GM12891 (cell line): ENCODE data around the gene CFDP1.

Experiments used
- POLR2A ChIP-seq: IDR thresholded peaks from 2 replicates; pipeline ENCODE4 v1.6.1; 2011; ENCODE audit warnings: low read depth, low read length, control low read depth
- POU2F2 ChIP-seq: IDR thresholded peaks from 2 replicates; pipeline ENCODE4 v1.6.1; 2011; ENCODE audit warnings: low read depth, mild to moderate bottlenecking, control low read depth, low read length, moderate library complexity

DNA sequence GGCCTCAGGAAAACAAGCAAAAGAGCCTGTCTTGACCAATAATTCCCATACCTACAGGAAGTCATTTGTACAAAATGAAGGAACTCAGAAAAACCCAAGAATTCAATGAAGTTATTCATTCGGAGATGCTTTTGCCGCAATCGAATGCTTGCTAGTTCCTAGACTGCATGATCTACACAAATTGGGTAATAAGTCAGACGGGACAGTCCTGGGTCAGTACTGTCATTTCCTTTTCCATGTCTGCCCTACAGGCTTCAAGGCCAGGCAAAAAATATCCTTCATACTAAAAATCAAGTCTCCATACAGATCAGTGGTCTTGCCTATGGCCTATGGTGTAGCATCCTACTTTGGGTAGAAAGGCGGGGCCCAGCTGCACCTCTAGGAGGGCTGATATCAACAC is 71.4 kb downstream of the CFDP1 start:
- TF ChIP-seq POLR2A (no peak), POU2F2 (no peak)
